Measurements from ENCODE around the gene HES6. TPM values are rescaled to one million over a fixed set of nuclear protein-coding genes. Genes with fewer than 3 reads are reported as not detected.

HES6 gene
- total and polyA plus RNA-seq, 2 of the 8 experiments (the other 6 are each of a cell fraction or from before 2014, with no cell fraction given): 32.6 to 36.3 TPM

DNA sequence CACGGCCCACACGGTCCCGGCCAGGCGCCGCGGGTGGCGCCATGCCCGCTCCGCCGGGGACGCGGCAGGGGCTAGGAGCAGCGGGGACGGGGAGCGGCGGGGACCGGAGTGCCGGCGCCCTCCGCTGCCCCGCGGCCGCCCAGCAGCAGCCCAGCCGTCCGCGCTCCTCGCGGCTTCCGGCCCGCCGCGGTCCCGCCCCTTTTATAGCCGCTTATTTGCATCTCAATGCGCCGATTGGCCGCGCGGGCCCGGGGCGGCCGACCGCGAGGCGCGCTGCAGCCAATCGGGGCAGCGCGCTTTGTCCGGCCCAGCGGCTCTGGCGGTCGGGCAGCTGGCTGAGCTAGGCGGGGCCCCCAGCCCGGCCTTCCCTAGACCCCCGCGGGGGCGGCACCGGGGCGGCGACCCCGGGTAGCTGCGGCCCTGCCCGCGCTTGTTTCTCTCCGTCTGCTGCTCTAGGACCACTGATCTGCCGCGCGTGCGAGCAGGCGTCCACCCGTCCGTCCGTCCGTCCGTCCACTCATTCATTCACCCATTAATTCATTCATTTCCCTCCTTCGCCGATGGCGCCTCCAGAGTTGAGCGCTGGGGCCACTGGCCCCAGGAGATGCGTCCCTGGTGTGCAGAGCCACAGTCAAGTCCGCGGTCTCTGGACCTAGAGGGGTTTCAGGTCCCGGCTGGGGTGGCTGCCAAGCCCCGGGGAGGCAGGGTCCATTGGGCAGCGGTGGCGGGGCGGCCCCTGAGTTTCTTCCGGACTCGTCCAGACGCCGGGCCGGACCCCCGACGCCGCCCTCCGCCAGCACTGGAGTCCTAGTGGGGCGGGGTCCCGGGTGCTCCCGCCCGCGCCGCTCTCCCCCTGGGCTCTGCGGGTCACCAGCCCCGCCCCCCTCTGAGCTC is at the start of gene HES6 (continued):
- TF ChIP-seq, protein P1, sequence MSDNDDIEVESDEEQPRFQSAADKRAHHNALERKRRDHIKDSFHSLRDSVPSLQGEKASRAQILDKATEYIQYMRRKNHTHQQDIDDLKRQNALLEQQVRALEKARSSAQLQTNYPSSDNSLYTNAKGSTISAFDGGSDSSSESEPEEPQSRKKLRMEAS (IDR thresholded peaks at IDR 0.05): no peak; the same call in 1 of the 2 replicates
- TF ChIP-seq POLR2AphosphoS5 (IDR thresholded peaks at IDR 0.05; ENCODE audit: low read depth, low read length) (peak; percentile 72), YY1 (IDR thresholded peaks at IDR 0.05; ENCODE audit: low read depth, low read length) (0 out of 2 replicates have a peak, but pooled peaks have one; percentile 33), SIN3A (conservative IDR thresholded peaks at IDR 0.05 in 1 of 2, IDR thresholded peaks at IDR 0.05 in 1 of 2; ENCODE audit: low read depth in 1 of 2, low read length in 2 of 2) (peak in 1 of 2 experiments; percentile 15; a peak in 2 of 4 replicates), JUND (IDR thresholded peaks at IDR 0.05; ENCODE audit: low read length) (no peak), CBX8 (IDR thresholded peaks at IDR 0.05; ENCODE audit: borderline replicate concordance, low read depth, low read length) (no peak), SRF (IDR thresholded peaks at IDR 0.05; ENCODE audit: low read depth, low read length) (no peak), TAF1 (IDR thresholded peaks at IDR 0.05; ENCODE audit: low read depth, low read length) (peak; percentile 63), SP1 (IDR thresholded peaks at IDR 0.05; ENCODE audit: low read depth, low read length) (peak; percentile 48; the same call in 1 of the 2 replicates), SP4 (IDR thresholded peaks at IDR 0.05; ENCODE audit: low read length) (0 out of 2 replicates have a peak, but pooled peaks have one; percentile 23), ASH2L (IDR thresholded peaks at IDR 0.05; ENCODE audit: low read length) (no peak), PHF8 (conservative IDR thresholded peaks at IDR 0.05; ENCODE audit: low read depth, low read length) (peak; percentile 93), HDAC2 (IDR thresholded peaks at IDR 0.05; ENCODE audit: borderline replicate concordance in 1 of 2, low read depth in 2 of 2, low read length in 2 of 2) (0 out of 4 replicates have a peak, but pooled peaks of 1 of the 2 experiments have one; percentile 26), TBP (IDR thresholded peaks at IDR 0.05; ENCODE audit: low read depth, low read length) (peak; percentile 92; the same call in 1 of the 2 replicates), RAD21 (IDR thresholded peaks at IDR 0.05 in 1 of 2, conservative IDR thresholded peaks at IDR 0.05 in 1 of 2; ENCODE audit: low read depth in 2 of 2, low read length in 2 of 2) (no peak)
- TF ChIP-seq, protein P2, sequence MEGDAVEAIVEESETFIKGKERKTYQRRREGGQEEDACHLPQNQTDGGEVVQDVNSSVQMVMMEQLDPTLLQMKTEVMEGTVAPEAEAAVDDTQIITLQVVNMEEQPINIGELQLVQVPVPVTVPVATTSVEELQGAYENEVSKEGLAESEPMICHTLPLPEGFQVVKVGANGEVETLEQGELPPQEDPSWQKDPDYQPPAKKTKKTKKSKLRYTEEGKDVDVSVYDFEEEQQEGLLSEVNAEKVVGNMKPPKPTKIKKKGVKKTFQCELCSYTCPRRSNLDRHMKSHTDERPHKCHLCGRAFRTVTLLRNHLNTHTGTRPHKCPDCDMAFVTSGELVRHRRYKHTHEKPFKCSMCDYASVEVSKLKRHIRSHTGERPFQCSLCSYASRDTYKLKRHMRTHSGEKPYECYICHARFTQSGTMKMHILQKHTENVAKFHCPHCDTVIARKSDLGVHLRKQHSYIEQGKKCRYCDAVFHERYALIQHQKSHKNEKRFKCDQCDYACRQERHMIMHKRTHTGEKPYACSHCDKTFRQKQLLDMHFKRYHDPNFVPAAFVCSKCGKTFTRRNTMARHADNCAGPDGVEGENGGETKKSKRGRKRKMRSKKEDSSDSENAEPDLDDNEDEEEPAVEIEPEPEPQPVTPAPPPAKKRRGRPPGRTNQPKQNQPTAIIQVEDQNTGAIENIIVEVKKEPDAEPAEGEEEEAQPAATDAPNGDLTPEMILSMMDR (IDR thresholded peaks at IDR 0.05; ENCODE audit: control extremely low read depth in 1 of 3, insufficient read depth in 1 of 3, low read depth in 1 of 3, low read length in 3 of 3): 0 out of 4 replicates have a peak, but pooled peaks of 1 of the 3 experiments have one; percentile 9
